Breast epithelium (tissue), 4 donors: ENCODE data around the gene HPCA. TPM values are rescaled to one million over a fixed set of nuclear protein-coding genes. Genes with fewer than 3 reads are reported as not detected.

ENCODE experiments used
- DNase-seq, 2 donors: peaks; one replicate each; pipeline ENCODE4 v3.0.0-alpha.2; 2019; ENCODE audit warnings: low spot score in 2 of 2
- H3K27ac ChIP-seq, 2 donors: fragments of 200-600 bp; sonication (generic) in 1 of 2; one replicate each; pipeline ENCODE4 v1.5.1; 2016 to 2019; ENCODE audit warnings: mild to moderate bottlenecking in 1 of 2
- H3K27me3 ChIP-seq, 2 donors: fragments of 200-600 bp; sonication (generic) in 1 of 2; one replicate each; pipeline versions ENCODE4 v1.5.1 to v1.6.0; 2017 to 2019; ENCODE audit warnings: control low read depth in 1 of 2, mild to moderate bottlenecking in 1 of 2
- H3K36me3 ChIP-seq: fragments of 200-600 bp; one replicate; pipeline ENCODE4 v1.5.1; 2019
- H3K4me1 ChIP-seq, 2 donors: fragments of 200-600 bp; sonication (generic); one replicate each; pipeline ENCODE4 v1.5.1; 2016 to 2019; ENCODE audit warnings: control low read depth in 1 of 2
- H3K4me3 ChIP-seq, 3 donors: fragments of 200-600 bp; sonication (generic); 1 replicate in 2 of 3; 2 replicates in 1 of 3; pipeline ENCODE4 v1.5.1; 2016 to 2019; ENCODE audit warnings: mild to moderate bottlenecking in 3 of 3, moderate library complexity in 2 of 3
- H3K9me3 ChIP-seq, 2 donors: fragments of 200-600 bp; sonication (generic) in 1 of 2; one replicate each; pipeline ENCODE4 v1.5.1; 2016 to 2019; ENCODE audit warnings: control low read depth in 1 of 2
- POLR2A ChIP-seq: fragments of 450-650 bp; IDR thresholded peaks from one replicate; pipeline ENCODE4 v1.6.1; 2016; ENCODE audit warnings: antibody characterized with exemption, mild to moderate bottlenecking, moderate library complexity
- POLR2AphosphoS5 ChIP-seq, 3 donors: sonication (generic); formaldehyde crosslinking; IDR thresholded peaks; one replicate each; pipeline ENCODE4 v1.6.1; 2017; ENCODE audit warnings: antibody characterized with exemption in 3 of 3
- intact Hi-C: fragments of 100-400 bp; cut with DNase I; formaldehyde crosslinking; loops from one replicate; pipeline ENCODE4 v1.15.1; 2023; ENCODE audit warnings: low total_unique reads
- total RNA-seq, 3 donors: library from RNA; depleted of rRNA; stranded (reverse); fragments of >200 nt; gene quantifications; one replicate each; pipeline ENCODE4 v1.1.0, GENCODE V29; 2016
- TF ChIP-seq, protein P1 (sequence below), 3 donors: fragments of 450-650 bp; IDR thresholded peaks; one replicate each; pipeline ENCODE4 v1.5.1; 2016 to 2017; ENCODE audit warnings: antibody characterized with exemption in 3 of 3, mild to moderate bottlenecking in 3 of 3, moderate library complexity in 3 of 3

HPCA gene
- total RNA-seq, 3 donors from 2014 or later: 2.0 TPM; not detected in 2

DNA sequence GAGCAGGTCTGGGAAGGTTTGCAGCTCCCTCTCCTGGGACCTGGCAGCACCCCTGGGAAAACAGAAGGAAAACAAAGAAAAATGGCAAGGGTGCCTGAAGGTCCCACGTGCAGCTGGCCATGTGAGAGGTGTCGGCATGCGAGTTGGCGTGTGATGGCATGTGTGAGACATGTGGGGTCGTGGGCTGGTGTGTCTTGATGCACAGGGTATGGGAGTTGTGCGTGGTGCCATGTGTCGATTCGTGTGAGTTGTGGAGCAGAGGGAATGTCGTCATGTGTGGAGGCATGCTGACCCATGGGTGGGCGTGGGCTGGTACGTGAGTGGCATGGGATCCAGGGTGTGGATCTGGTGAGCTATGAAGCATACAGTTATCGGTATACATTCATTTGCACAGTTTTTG lies 1.3 kb downstream of the HPCA start:
- no peaks in the 10 kb centered on the region for H3K9me3 ChIP-seq
- H3K4me3 ChIP-seq: no peak overlapping the region
- H3K36me3 ChIP-seq: no peaks in the 10 kb centered on the region
- DNase-seq: no peak
- H3K27ac ChIP-seq: no peak overlapping the region
- intact Hi-C loops: no loop called here
- peaks cover 10 to 44% of the 10 kb centered on the region in 2 donors for H3K27me3 ChIP-seq
- H3K4me1 ChIP-seq: peaks cover 0 to 10% of the 10 kb centered on the region in 2 donors
- TF ChIP-seq, protein P1, sequence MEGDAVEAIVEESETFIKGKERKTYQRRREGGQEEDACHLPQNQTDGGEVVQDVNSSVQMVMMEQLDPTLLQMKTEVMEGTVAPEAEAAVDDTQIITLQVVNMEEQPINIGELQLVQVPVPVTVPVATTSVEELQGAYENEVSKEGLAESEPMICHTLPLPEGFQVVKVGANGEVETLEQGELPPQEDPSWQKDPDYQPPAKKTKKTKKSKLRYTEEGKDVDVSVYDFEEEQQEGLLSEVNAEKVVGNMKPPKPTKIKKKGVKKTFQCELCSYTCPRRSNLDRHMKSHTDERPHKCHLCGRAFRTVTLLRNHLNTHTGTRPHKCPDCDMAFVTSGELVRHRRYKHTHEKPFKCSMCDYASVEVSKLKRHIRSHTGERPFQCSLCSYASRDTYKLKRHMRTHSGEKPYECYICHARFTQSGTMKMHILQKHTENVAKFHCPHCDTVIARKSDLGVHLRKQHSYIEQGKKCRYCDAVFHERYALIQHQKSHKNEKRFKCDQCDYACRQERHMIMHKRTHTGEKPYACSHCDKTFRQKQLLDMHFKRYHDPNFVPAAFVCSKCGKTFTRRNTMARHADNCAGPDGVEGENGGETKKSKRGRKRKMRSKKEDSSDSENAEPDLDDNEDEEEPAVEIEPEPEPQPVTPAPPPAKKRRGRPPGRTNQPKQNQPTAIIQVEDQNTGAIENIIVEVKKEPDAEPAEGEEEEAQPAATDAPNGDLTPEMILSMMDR (IDR thresholded peaks at IDR 0.05): no peak
- TF ChIP-seq POLR2A (no peak), POLR2AphosphoS5 (IDR thresholded peaks at IDR 0.05) (no peak)

DNA sequence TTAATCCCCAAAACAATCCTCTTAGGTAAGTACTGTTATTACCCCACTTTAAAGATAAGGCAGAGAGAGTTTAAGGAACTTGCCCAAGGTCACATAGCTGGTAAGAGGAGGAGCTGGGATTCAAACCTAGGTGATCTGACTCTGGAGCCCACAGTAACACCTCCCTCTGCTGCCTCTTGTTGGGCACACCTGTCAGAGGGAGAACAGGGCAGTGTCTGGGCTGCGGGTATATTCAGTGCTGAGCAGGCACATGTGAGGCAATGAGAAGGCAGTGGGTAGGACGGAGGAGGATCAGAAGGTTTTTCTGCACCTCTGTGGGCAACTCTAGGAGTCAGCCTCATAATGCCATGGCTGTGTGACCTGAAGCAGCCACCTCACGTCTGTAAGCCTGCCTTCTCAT lies 1.8 kb downstream of the HPCA start:
- no peak for DNase-seq
- Histone ChIP-seq H3K4me1 (peaks cover 4 to 10% of the 10 kb centered on the region in 2 donors), H3K27ac (no peak overlapping the region), H3K9me3 (no peaks in the 10 kb centered on the region), H3K36me3 (no peaks in the 10 kb centered on the region), H3K4me3 (no peak overlapping the region), H3K27me3 (peaks cover 10 to 44% of the 10 kb centered on the region in 2 donors)
- intact Hi-C loops: no loop called here
- TF ChIP-seq POLR2AphosphoS5 (IDR thresholded peaks at IDR 0.05): no peak
- TF ChIP-seq POLR2A: no peak
- TF ChIP-seq, protein P1 (IDR thresholded peaks at IDR 0.05): no peak

DNA sequence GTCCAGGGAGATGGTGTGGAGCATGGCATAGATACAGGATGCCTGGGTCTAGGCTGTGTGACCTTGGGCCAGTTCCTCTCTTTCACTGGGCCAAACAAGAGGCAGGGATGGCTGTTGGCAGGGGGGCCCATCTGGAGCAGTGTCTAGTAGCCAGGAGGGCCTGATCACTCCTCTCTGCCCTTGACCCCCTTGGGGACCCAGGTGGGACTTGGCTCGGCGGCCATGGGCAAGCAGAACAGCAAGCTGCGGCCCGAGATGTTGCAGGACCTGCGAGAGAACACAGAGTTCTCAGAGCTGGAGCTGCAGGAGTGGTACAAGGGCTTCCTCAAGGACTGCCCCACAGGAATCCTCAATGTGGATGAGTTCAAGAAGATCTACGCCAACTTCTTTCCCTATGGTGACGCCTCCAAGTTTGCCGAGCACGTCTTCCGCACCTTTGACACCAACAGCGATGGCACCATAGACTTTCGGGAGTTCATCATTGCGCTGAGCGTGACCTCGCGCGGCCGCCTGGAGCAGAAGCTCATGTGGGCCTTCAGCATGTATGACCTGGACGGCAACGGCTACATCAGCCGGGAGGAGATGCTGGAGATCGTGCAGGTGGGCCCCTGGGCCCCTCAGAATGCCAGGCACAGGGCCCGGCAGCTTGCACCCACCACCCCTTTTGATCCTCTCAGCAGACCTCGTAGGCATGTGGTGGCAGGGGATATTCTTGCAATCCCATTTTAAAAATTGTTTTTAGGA lies 2.6 kb downstream of the HPCA start:
- peaks cover 4 to 10% of the 10 kb centered on the region in 2 donors for H3K4me1 ChIP-seq
- intact Hi-C loops: no loop called here
- no peaks in the 10 kb centered on the region for H3K9me3 ChIP-seq
- no peaks in the 10 kb centered on the region for H3K36me3 ChIP-seq
- TF ChIP-seq, protein P1 (IDR thresholded peaks at IDR 0.05): no peak
- H3K27ac ChIP-seq: no peak overlapping the region
- H3K27me3 ChIP-seq: peaks cover 10 to 44% of the 10 kb centered on the region in 2 donors
- no peak overlapping the region for H3K4me3 ChIP-seq
- DNase-seq: no peak

DNA sequence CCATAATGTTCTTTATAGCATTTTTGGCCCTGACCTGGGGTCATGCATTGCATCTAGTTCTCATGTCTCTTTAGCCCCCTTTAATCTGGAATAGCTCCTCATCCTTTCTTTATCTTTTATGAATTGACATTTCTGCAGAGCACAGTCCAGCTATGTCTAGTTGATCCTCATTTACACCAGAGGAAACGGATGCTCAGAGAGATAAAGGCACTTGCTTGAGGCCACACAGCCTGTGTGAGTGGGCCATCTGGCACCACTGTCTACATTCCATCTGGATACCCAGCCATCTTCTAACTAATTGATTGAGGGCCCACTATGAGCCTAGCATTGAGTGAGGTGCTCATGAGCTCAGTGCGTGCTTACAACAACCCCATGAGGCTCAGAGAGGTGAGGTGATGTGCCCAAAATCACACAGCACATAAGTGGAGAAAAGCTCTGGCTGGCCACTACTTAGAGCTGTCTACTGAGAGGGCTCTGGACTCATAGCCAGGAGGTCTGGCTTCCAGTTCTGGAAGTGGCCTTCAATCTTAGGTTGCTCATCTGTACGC lies 3.5 kb downstream of the HPCA start:
- Histone ChIP-seq H3K27me3 (peaks cover 10 to 44% of the 10 kb centered on the region in 2 donors), H3K4me3 (no peak overlapping the region)
- no peak for DNase-seq

More for the DNA sequence above, 3.5 kb downstream of the HPCA start:
- Histone ChIP-seq H3K36me3 (no peaks in the 10 kb centered on the region), H3K27ac (no peak overlapping the region), H3K9me3 (no peaks in the 10 kb centered on the region), H3K4me1 (peaks cover 4 to 10% of the 10 kb centered on the region in 2 donors)
- TF ChIP-seq POLR2A: no peak
- no peak for TF ChIP-seq POLR2AphosphoS5 (IDR thresholded peaks at IDR 0.05)
- TF ChIP-seq, protein P1 (IDR thresholded peaks at IDR 0.05): no peak
- intact Hi-C loops: no loop called here
